NCI-H1092 (cell line): Measurements from ENCODE around the gene LPGAT1.
"Not testable (repeated sequence)": the region's sequence is repeated elsewhere in the genome, so short reads cannot be mapped to it uniquely, and the experiment has no call there.

ENCODE experiments used
- DNase-seq: peaks from one replicate; lab custom pipeline; 2025; lab: John Stamatoyannopoulos, UW

The LPGAT1 gene

DNA sequence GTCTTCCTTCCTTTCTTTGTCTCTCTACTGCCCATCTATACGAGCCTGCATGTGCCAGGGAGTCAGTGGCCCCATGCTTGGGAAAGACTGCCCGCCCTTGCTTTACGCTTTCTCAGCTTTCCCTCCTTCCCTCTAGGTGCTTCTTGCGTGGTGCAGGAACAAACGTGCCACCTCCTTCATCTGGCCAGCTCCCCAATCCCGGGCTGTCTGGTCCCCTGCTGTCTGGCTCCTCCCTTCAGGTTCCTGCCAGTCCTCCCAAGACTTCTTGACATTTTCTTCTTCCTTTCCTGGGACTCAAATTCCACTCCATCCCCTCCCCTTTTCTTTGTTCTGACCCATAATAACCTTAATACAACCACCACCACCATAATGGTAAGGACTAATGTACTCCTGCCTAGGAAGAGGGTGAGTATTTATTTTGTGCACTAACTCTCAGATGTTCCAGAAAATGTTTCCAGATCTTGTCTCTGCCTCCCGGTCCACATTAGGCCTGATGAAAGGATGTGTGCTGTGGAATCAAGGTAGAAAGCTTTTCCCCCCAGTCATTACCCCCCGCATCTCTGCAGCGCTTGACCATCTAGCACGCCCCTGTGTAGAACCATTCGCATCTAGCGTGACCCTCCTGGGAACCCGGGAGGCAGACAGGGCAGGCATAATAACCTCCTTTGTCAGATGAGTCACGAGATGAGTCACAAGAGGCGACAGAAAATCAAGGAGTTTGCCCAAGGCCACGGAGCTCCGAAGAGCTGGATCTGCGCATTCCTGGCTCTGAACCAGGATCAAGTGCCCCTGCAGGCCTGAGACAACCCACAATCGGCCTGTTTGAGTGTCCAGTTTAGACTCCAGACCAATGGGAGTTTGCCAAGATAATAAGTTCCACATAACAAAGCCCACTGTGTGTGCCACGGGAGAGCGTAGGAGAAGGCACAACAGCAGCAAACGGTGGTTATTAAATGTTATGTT is 95.1 kb downstream of the LPGAT1 start:
- DNase-seq, result no peak

DNA sequence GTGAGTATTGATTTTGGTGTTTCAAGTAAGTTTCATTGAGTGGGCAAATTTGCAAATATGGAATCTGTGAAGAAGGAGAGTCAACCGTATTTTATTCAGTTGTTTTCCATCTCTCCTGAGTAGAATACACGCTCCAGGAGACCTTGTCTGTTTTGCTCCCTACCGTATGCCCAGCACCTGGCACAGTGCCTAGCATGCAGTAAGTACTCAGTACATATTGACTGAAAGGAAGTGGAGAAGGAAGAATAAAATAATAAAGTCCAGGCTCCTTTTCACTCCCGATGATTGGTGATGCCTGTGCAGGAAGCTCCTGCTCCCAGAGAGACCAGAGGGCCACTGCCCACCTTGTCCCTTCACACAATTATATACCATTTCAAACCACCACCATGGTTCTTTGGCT is 95.8 kb downstream of the LPGAT1 start:
- DNase-seq, result peak; percentile 83

DNA sequence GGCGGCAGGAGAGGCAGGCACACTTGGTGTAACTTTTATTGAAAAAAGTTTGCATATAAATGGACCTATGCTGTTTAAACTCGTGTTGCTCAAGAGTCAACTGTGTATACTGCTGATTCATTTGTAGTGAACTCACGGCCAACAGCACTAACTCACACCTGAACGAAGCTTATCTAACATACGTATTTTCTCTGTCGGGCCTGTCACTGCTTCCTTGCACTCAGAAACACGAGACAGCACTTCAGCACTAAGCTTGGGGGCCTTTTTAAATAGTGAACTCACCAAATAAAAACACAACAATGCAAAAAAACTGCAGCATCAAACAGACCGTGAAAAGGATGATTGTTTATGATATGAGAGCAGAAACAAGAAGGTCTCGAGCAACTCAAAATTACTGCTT is 96.2 kb downstream of the LPGAT1 start:
- no peak for DNase-seq

GRCh38 chr1:211732293-211732980 is 98.1 kb downstream of the LPGAT1 start:
- no peak for DNase-seq

DNA sequence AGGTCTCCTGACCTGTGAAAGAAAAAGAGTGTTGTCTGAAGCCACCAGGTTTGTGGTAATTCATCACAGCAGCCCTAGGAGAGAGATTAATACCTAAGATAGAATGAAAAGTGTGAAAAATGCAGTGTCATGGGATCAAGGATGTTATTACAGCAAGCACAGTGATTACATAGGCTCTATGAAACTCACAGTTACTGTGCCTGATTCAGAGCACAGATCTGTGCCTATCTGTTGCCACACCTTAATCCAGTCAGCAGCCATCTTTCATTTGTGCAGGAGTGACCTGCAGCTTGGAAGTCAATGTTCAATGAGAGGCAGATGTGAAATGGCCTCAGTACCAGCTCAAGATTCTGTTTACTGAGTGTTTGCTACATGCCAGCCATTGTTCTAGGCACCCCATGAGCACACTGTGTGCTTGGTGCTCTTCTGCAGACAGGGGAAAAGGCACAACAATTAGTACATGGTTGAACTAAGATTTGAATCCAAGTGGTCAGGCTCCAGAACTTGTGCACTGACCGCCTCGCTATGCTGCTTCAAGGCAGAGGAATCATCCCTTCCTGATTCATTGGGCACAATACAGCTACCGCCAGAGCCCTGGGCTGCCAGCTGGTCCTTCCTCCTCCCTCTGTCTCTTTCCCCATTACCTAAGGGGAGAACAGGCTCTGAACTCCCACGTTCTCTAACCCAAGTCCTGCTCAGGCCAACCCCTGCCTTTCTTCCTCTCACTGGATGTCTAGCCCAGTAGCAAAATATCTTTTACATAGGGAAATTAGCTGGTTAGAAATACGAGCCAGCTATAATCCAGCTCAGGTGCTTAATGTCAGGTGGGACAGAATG is 98.9 kb downstream of the LPGAT1 start:
- DNase-seq, result no peak

- DNase-seq, result no peak
Measured at GRCh38 chr1:211730347-211730746, 100.2 kb downstream of the LPGAT1 start.

DNA sequence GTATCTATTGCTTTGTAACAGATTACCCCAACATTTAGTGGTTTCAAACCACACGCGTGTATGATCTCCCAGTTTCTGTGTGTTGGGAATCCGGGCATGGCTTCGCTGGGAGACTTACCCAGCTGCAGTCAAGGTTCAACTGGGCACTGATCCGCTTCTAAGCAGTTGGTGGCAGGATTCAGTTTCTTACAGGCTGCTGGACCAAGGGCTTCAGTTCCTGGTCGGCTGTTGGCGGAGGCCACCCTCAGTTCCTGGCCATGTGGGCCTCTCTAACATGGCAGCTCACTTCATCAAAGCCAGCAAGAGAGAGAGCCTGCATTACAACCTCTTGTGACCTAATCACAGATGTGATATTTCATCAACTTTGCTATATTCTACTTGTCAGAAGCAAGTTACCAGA is 101.3 kb downstream of the LPGAT1 start:
- no peak for DNase-seq

DNA sequence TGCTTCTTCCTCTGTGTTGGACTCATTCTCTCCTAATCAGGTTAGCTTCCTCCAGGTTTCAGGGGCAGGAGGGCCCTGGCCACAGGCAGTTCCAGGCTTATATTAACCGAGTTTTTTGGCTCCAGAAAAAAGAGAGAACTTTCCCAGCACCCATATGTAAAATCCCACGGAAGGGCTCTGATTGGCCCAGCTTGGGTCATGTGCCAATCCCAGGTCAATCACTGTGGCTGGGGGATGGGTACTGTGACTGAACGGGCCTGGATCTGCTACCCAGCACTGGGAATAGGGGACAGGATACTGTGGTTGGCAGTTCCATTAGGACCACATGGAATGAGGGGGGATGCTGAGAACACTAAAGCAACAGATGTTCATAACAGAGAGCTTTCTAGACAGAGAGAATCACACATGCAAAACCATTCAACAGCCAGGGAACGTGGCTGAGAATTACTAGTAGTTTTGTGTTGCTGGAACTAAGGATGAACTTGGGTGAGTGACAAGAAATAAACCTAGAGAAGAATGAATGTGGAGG is 104.0 kb downstream of the LPGAT1 start:
- DNase-seq, result no peak

- no peak for DNase-seq
Measured at GRCh38 chr1:211724687-211725196, 105.8 kb downstream of the LPGAT1 start.

GRCh38 chr1:211723273-211723672 is 107.3 kb downstream of the LPGAT1 start:
- no peak for DNase-seq

DNA sequence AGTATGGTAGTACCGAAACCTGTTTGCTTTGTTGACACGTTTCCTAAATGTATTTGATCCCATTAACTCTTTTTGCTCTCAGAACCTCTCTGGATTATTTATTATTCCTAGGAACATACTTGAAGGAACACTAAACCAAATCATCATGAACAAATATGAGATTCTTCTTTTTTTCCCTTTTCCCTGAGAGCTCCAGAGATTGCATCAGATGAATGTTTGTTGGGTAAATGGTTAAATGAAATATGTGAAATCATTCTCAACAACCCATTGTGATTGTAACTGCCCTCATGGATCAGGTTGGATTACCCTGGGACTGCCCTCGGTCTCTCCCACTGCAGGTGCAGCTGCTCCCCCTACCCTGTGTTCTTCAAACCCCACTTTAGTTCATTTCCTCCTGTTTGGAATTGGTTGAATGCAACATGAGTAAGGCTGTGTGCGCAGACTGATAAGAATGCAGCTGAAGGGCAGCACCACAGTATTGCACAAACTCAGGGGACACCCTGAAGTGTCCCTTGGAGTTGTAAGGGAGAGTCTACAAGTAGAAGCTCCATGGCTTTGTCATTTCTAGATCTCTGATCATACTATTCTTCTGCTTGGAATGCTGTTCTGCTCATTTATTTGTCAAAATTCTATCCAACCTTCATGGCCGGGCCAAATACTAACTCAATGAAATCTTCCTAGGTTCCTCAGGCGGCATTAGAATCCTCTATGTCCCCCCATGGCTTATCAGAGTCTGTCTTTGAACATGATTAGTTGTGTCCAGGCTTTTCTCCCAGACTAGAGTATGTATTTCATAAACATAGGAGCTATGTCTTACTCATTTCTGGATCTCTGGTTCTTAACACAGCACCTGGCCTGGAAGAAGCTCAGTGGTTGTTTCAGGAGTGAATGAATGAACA is 108.0 kb downstream of the LPGAT1 start:
- no peak for DNase-seq

- not testable (repeated sequence) for DNase-seq
Measured at GRCh38 chr1:211716555-211716954, 114.0 kb downstream of the LPGAT1 start.

DNA sequence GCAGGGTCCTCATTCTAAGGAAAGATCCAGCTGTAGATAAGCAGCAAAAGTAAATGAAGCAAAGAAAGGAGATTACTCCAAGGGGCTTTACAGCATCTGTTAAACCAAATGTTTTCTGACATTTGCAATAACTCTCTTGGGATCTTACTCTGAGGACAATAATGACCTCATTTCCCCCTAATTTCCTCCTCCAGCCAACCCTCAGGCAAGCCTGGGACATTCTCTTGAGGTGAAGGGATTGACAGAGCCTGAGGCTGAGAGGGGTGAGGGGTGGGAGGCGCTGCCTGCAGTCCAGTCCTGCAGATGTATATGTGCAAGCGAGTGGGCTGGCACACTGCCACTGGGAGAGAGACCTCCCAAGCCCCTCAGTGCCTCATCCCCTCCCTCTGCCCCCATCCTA is 114.6 kb downstream of the LPGAT1 start:
- no peak for DNase-seq

DNA sequence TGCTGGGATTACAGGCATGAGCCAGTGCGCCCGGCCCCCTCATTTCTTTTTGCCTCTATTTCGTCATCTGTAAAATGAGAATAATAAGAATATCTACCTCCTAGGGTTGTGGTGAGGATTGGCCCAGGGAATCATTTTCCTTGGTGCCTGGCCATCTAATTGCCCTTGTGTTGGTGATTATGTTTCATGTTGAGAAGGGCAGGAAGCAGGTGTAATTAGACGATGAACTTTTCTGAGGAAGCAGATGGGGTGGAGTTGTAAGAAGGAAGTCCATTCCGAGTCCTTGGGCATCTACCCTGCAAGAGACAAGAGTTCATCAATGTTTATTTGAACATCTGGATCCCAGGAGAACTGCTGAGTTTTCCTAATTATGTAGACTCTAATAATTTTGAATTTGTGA is 116.4 kb downstream of the LPGAT1 start:
- no peak for DNase-seq

DNA sequence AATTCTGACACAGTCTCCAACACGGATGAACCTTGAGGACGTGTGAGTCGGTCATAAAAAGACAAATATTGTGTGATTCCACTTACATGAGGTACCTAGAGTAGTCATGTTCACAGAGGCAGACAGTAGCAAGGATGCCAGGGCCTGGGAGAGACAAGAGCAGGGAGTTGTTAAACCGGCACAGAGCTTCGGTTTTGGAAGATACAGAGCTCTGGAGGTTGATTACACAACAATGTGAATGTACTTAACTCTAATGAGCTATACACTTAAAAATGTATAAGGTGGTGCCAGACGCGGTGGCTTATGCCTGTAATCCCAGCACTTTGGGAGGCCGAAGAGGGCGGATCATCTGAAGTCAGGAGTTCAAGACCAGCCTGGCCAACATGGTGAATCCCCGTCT is 117.3 kb downstream of the LPGAT1 start:
- no peak for DNase-seq

DNA sequence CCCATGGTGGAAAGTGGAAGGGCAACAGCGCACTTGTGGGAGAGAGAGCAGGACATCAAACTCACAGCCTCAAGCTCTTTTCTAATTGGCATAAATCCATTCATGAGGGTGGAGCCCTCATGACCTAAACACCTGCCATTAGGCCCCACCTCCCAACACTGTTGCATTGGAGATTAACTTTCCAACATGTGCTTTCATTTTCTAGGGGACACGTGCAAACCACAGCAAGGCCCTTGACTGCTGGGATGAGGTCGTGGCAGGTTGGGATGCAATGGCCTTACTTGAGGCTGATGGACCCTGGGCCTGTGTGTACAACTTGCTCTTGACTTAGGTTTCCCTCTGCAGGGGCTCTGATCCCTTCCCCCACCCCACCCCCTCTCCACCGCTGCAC is 119.3 kb downstream of the LPGAT1 start:
- DNase-seq, result no peak

DNA sequence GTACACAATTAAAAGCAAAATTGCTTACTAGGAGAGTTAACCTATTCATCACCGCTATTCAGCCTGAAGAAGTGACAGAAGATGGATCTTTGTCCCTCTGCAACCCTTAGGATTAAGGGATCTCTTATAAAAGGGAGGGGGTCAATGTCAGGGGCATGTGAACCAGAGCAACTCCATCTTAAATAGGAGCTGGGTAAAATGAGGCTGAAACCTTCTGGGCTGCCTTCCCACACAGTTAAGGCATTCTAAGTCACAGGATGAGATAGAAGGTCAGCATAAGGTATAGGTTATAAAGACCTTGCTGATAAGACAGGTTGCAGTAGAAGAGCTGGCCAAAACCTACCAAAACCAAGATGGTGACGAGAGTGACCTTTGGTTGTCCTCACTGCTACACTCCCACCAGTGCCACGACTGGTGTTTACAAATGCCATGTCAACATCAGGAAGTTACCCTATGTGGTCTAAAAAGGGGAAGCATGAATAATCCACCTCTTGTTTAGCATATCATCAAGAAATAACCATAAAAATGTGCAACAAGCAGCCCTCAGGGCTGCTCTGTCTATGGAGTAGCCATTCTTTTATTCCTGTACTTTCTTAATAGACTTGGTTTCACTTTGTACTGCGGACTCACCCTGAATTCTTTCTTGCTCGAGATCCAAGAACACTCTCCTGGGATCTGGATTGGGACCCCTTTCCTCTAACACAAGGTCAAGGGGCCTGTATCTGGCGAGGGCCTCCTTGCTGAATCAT is 119.8 kb downstream of the LPGAT1 start:
- no peak for DNase-seq

DNA sequence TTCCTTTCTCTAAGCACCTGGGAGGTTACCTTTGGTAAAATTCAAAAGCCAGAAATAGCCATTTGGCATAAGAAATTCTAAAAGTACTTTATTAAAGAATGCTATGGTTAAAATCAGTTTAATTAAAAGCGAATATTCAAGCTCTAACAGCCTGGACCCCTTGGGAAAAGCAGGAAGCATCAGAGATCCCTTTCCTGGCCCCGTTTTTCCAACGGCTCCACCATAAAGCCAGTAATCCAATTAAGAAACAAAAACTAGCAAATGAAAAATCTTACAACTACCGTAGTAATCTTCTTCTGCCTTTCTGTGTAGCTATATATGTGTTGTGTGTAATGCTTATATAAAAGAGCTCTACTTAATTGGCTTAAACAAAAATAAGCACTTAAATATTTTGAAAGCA is 121.6 kb downstream of the LPGAT1 start:
- DNase-seq, result no peak

DNA sequence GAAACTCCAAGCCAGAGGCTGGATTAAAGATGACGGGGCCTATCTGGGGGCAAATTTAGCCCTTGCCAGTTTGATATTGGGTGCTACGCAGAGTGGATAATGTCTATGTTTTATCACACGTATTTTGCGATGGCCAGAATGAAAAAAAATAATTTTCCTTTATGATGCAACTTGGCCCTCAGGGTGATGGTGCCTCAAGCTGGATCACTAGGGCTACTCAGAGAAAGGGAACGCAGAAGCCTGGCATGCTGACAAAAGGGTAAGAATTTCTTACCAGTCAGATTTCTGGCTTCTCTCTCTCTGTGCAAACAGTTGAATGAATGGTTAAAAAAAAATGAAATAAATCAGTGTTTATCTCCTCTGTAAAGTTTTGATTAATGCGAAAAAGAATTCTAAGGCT is 122.6 kb downstream of the LPGAT1 start:
- DNase-seq, result no peak

DNA sequence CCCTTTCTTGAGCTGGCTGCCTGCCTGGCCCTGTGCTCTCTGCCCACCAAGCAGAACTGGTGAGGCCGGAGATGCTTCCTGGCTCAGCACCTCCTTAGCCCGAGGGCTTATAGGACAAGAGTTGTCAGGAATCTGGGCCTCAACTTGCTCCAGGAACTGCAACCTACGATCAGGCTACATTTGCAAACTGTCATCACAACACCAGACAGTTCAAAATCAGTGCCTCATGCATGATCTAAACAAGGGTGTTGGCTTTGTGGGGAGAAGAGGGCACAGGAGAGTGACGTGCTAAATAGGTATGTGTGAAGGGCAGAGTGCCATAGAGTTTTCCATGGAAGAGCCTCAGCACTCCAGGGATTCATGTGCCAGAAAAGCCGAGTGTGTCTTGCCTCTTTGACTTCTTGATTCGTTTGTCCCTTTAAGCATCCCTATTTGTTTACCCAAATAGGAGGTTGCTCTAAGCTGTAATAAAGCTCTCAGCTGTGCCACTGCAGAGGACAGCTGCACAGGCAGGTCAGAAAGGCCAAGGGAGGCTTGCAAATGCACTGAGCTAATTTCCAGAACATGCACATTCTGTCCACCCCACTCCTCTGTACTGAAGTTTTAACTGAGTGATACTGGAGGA is 125.0 kb downstream of the LPGAT1 start:
- DNase-seq, result no peak
